K562 (cell line): ENCODE data around the gene MBOAT1. TPM values are rescaled to one million over a fixed set of nuclear protein-coding genes. Genes with fewer than 3 reads are reported as not detected.
A peak's percentile ranks its signal among the peaks of the same experiment; 100 is the strongest.

Experiments used
- ADNP ChIP-seq: fragments of 200-800 bp; sonication (Bioruptor generic); IDR thresholded peaks from 2 replicates; pipeline ENCODE4 v1.6.1; 2016; ENCODE audit warnings: missing genetic modification characterization, missing compliant biosample characterization
- BCOR ChIP-seq: fragments of 450-650 bp; IDR thresholded peaks from 2 replicates; pipeline ENCODE4 v1.6.1; 2016
- CAMTA2 ChIP-seq: fragments of 250-450 bp; sonication (Bioruptor Pico); conservative IDR thresholded peaks from 2 replicates; pipeline ENCODE4 v1.5.1; 2022
- CSDE1 ChIP-seq, 2 experiments: fragments of 450-650 bp; IDR thresholded peaks; 2 replicates each; pipeline ENCODE4 v1.6.1; 2016; ENCODE audit warnings: mild to moderate bottlenecking in 1 of 2
- DDX20 ChIP-seq: fragments of 450-650 bp; IDR thresholded peaks from 2 replicates; pipeline ENCODE4 v1.6.1; 2016; ENCODE audit warnings: missing genetic modification characterization, low read depth, mild to moderate bottlenecking, missing compliant biosample characterization, moderate library complexity
- ELF2 ChIP-seq: fragments of 250-450 bp; sonication (Bioruptor Pico); IDR thresholded peaks from 2 replicates; pipeline ENCODE4 v1.5.0; 2021; ENCODE audit warnings: mild to moderate bottlenecking
- HMG20A ChIP-seq: fragments of 450-650 bp; formaldehyde crosslinking; conservative IDR thresholded peaks from 2 replicates; pipeline ENCODE4 v1.4.0; 2020; ENCODE audit warnings: mild to moderate bottlenecking, mixed read lengths
- JUND ChIP-seq, 2 experiments: IDR thresholded peaks; 2 replicates in 1 of 2; 3 replicates in 1 of 2; pipeline ENCODE4 v1.6.1; 2011; ENCODE audit warnings: borderline replicate concordance in 2 of 2, low read depth in 2 of 2, low read length in 2 of 2, improper control_type of control experiment in 1 of 2, missing biosample characterization in 1 of 2, missing genetic modification characterization in 1 of 2, missing genetic modification reagents in 1 of 2
- KAT7 ChIP-seq: sonication (generic); formaldehyde crosslinking; IDR thresholded peaks from 2 replicates; pipeline ENCODE4 v1.8.0; 2022; ENCODE audit warnings: missing genetic modification reagents, mild to moderate bottlenecking, borderline replicate concordance
- POLR2G ChIP-seq: fragments of 200-400 bp; formaldehyde crosslinking; IDR thresholded peaks from 2 replicates; pipeline ENCODE4 v1.6.1; 2017; ENCODE audit warnings: low read depth, mild to moderate bottlenecking, antibody characterized with exemption, low read length, moderate library complexity
- PRDM10 ChIP-seq: fragments of 450-650 bp; IDR thresholded peaks from 2 replicates; pipeline ENCODE4 v1.6.1; 2018; ENCODE audit not compliant: partially characterized antibody
- RBM34 ChIP-seq: fragments of 200-400 bp; formaldehyde crosslinking; IDR thresholded peaks from 2 replicates; pipeline ENCODE4 v1.6.1; 2018; ENCODE audit warnings: low read length, borderline replicate concordance; ENCODE audit not compliant: insufficient read depth
- RCOR1 ChIP-seq, 2 experiments: IDR thresholded peaks; 2 replicates each; pipeline ENCODE4 v1.6.1; 2012; ENCODE audit warnings: low read depth in 2 of 2, low read length in 2 of 2, borderline replicate concordance in 1 of 2, improper control_type of control experiment in 1 of 2
- SLC30A9 ChIP-seq: fragments of 250-450 bp; sonication (Bioruptor Pico); IDR thresholded peaks from 2 replicates; pipeline ENCODE4 v1.8.0; 2022; ENCODE audit warnings: mild to moderate bottlenecking, moderate library complexity
- SRSF3 ChIP-seq: fragments of 200-400 bp; formaldehyde crosslinking; IDR thresholded peaks from 2 replicates; pipeline ENCODE4 v1.6.1; 2016; ENCODE audit warnings: mild to moderate bottlenecking, low read length, moderate library complexity; ENCODE audit not compliant: insufficient read depth
- TCF15 ChIP-seq: fragments of 250-450 bp; sonication (Bioruptor Pico); IDR thresholded peaks from 2 replicates; pipeline ENCODE4 v1.8.0; 2022; ENCODE audit warnings: moderate library complexity, mild to moderate bottlenecking, inconsistent platforms
- ZNF347 ChIP-seq: fragments of 450-650 bp; formaldehyde crosslinking; IDR thresholded peaks from 2 replicates; pipeline ENCODE4 v1.4.0; 2020; ENCODE audit warnings: low read depth, mild to moderate bottlenecking, moderate library complexity
- ZNF436 ChIP-seq: fragments of 250-450, 450-650 bp; sonication (Bioruptor Pico); formaldehyde crosslinking; IDR thresholded peaks from 2 replicates; pipeline ENCODE4 v1.7.0; 2020; ENCODE audit warnings: mild to moderate bottlenecking
- ZSCAN32 ChIP-seq: fragments of 450-650 bp; formaldehyde crosslinking; IDR thresholded peaks from 2 replicates; pipeline ENCODE4 v1.4.0; 2020; ENCODE audit warnings: mild to moderate bottlenecking, moderate library complexity
- polyA plus RNA-seq, 8 experiments: library from polyadenylated mRNA; depleted of rRNA in 4 of 8; stranded (reverse) in 5 of 8; unstranded in 3 of 8; fragments of >200 nt; fragmentation: Nextera tagmentation in 2 of 8; fragmentation: Illumina TruSeq in 1 of 8; extraction: Ambion mirVana in 2 of 8; extraction: Trizol in 1 of 8; gene quantifications; 2 replicates each; pipeline versions ENCODE4 v1.2.1 to v1.2.3, GENCODE V29; 2011 to 2014; ENCODE audit warnings: inconsistent platforms in 1 of 8, missing spikeins in 1 of 8
- total RNA-seq, 7 experiments: library from RNA; depleted of rRNA in 6 of 7; stranded (reverse); fragments of >200 nt in 6 of 7; fragmentation: Illumina TruSeq in 2 of 7; extraction: Trizol in 2 of 7; gene quantifications; 2 replicates each; pipeline versions ENCODE4 v1.2.1 to v1.2.3, GENCODE V29; 2011 to 2021; ENCODE audit warnings: low replicate concordance in 1 of 7
- TF ChIP-seq, protein P1 (sequence below): sonication (generic); formaldehyde crosslinking; IDR thresholded peaks from 2 replicates; pipeline ENCODE4 v1.8.0; 2022; ENCODE audit warnings: missing genetic modification reagents, mild to moderate bottlenecking, borderline replicate concordance
- TF ChIP-seq, protein P2 (sequence below): fragments of 450-650 bp; IDR thresholded peaks from 2 replicates; pipeline ENCODE4 v1.6.1; 2016

The MBOAT1 gene
- total and polyA plus RNA-seq, 9 of the 15 experiments (the other 6 are each of a cell fraction or from before 2014, with no cell fraction given), result 0.13 to 16.5 (median 10.3) TPM

DNA sequence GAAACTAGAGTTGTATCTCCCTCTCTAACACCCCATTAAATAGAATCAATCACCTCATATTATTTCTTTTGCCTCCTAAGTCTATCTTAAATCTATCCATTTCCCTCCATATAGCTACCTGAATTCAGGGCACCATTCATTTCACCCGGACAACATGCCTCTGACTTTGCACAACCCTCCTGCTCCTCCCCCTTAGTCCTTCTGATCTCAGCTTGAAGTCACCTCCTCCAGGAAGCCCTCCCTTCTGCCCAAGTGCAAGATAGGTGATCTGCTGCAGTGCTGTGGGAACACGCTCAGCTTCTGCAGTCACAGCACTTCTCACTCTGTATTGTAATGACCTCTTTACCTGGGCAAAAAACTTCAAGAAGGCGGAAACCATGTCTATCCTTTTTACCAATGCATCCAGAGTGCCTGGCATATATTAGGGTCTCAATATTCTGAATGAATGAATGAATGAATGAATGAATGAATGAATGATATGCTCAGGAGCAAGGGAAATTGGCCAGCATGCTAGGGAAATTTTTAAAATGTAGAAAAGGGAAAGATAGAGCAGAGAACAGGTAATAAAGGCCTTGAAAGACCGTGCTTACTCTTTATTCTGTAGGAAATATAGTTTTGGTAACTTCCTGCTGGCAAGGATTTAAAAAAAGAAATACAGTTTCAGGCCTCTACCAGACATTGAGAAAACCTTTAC lies 41.7 kb downstream of the MBOAT1 start (continued):
- TF ChIP-seq, protein P1, sequence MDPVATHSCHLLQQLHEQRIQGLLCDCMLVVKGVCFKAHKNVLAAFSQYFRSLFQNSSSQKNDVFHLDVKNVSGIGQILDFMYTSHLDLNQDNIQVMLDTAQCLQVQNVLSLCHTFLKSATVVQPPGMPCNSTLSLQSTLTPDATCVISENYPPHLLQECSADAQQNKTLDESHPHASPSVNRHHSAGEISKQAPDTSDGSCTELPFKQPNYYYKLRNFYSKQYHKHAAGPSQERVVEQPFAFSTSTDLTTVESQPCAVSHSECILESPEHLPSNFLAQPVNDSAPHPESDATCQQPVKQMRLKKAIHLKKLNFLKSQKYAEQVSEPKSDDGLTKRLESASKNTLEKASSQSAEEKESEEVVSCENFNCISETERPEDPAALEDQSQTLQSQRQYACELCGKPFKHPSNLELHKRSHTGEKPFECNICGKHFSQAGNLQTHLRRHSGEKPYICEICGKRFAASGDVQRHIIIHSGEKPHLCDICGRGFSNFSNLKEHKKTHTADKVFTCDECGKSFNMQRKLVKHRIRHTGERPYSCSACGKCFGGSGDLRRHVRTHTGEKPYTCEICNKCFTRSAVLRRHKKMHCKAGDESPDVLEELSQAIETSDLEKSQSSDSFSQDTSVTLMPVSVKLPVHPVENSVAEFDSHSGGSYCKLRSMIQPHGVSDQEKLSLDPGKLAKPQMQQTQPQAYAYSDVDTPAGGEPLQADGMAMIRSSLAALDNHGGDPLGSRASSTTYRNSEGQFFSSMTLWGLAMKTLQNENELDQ (CRISPR knock-in tag), result no peak
- 0 out of 4 replicates have a peak, but pooled peaks of 1 of the 2 experiments have one; percentile 3 for TF ChIP-seq RCOR1 (IDR thresholded peaks at IDR 0.05; ENCODE audit: borderline replicate concordance in 1 of 2, low read depth in 2 of 2, low read length in 2 of 2)
- no peak for TF ChIP-seq ZSCAN32
- TF ChIP-seq ZNF347 (CRISPR knock-in tag), result no peak
- TF ChIP-seq POLR2G, result no peak
- TF ChIP-seq SLC30A9 (CRISPR knock-in tag), result no peak
- TF ChIP-seq CSDE1 (IDR thresholded peaks at IDR 0.05), result no peak
- TF ChIP-seq CAMTA2 (CRISPR knock-in tag), result no peak
- TF ChIP-seq ADNP, result peak; percentile 38; the same call in 1 of the 2 replicates
- TF ChIP-seq ZNF436, result peak; percentile 91
- TF ChIP-seq ELF2 (CRISPR knock-in tag), result no peak
- no peak for TF ChIP-seq JUND (IDR thresholded peaks at IDR 0.05; ENCODE audit: borderline replicate concordance, low read depth, low read length)
- TF ChIP-seq JUND (tag; IDR thresholded peaks at IDR 0.05; ENCODE audit: borderline replicate concordance, low read depth, low read length), result no peak
- TF ChIP-seq HMG20A (CRISPR knock-in tag), result no peak
- no peak for TF ChIP-seq TCF15 (CRISPR knock-in tag)
- TF ChIP-seq KAT7 (CRISPR knock-in tag), result no peak
- TF ChIP-seq, protein P2, sequence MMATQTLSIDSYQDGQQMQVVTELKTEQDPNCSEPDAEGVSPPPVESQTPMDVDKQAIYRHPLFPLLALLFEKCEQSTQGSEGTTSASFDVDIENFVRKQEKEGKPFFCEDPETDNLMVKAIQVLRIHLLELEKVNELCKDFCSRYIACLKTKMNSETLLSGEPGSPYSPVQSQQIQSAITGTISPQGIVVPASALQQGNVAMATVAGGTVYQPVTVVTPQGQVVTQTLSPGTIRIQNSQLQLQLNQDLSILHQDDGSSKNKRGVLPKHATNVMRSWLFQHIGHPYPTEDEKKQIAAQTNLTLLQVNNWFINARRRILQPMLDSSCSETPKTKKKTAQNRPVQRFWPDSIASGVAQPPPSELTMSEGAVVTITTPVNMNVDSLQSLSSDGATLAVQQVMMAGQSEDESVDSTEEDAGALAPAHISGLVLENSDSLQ, result no peak
- no peak for TF ChIP-seq PRDM10
- peak; percentile 86 for TF ChIP-seq BCOR
- no peak for TF ChIP-seq RBM34
- TF ChIP-seq SRSF3, result no peak
- TF ChIP-seq DDX20, result no peak
